DMS53 treated with DMSO at 0.1 percent for 48 hours (cell line): ENCODE measurements around the gene TCN2.
"Not testable (repeated sequence)": the region's sequence is repeated elsewhere in the genome, so short reads cannot be mapped to it uniquely, and the experiment has no call there.

Experiments
- DNase-seq: peaks from one replicate; lab custom pipeline; 2025; ENCODE audit not compliant: unreplicated experiment; lab: John Stamatoyannopoulos, UW

TCN2 gene

GRCh38 chr22:30609260-30610185 lies 2.5 kb downstream of the TCN2 start:
- no peak for DNase-seq

GRCh38 chr22:30610299-30610698 lies 3.3 kb downstream of the TCN2 start:
- no peak for DNase-seq

- DNase-seq, result no peak
Measured at GRCh38 chr22:30611197-30611596, 4.2 kb downstream of the TCN2 start.

GRCh38 chr22:30612789-30613188 lies 5.8 kb downstream of the TCN2 start:
- DNase-seq, result no peak

- no peak for DNase-seq
Measured at GRCh38 chr22:30614268-30614667, 7.3 kb downstream of the TCN2 start.

- no peak for DNase-seq
Measured at GRCh38 chr22:30614879-30615278, 7.9 kb downstream of the TCN2 start.

- no peak for DNase-seq
Measured at GRCh38 chr22:30615543-30615954, 8.6 kb downstream of the TCN2 start.

- no peak for DNase-seq
Measured at GRCh38 chr22:30617819-30618218, 10.8 kb downstream of the TCN2 start.

- not testable (repeated sequence) for DNase-seq
Measured at GRCh38 chr22:30619909-30620308, 12.9 kb downstream of the TCN2 start.

- DNase-seq, result no peak
Measured at GRCh38 chr22:30626413-30626812, 19.4 kb downstream of the TCN2 start.

- no peak for DNase-seq
Measured at GRCh38 chr22:30627471-30627870, 20.5 kb downstream of the TCN2 start.

- no peak for DNase-seq
Measured at GRCh38 chr22:30628491-30628890, 21.5 kb downstream of the TCN2 start.

- not testable (repeated sequence) for DNase-seq
Measured at GRCh38 chr22:30631469-30631868, 24.5 kb downstream of the TCN2 start.

GRCh38 chr22:30634471-30635233 lies 27.7 kb downstream of the TCN2 start:
- DNase-seq, result peak; percentile 49

GRCh38 chr22:30635273-30636225 lies 28.6 kb downstream of the TCN2 start, which contains the start of gene SLC35E4:
Gene SLC35E4, plus strand, starts transcription at chr22:30635781. Its CDS starts 670 bp downstream, at chr22:30636451.
- peak; percentile 16 for DNase-seq

- no peak for DNase-seq
Measured at GRCh38 chr22:30636226-30637077, 29.5 kb downstream of the TCN2 start.

GRCh38 chr22:30637701-30638114 lies 30.7 kb downstream of the TCN2 start:
- no peak for DNase-seq

GRCh38 chr22:30640361-30640760 lies 33.4 kb downstream of the TCN2 start:
- DNase-seq, result no peak

- DNase-seq, result no peak
Measured at GRCh38 chr22:30640839-30641430, 34.0 kb downstream of the TCN2 start.
